Uterus (tissue), 2 donors: ENCODE measurements around the gene DOCK1.

Experiments used
- POLR2A ChIP-seq, 2 donors: fragments of 450-650 bp; IDR thresholded peaks; one replicate each; pipeline ENCODE4 v1.6.1; 2016; ENCODE audit warnings: antibody characterized with exemption in 2 of 2, mild to moderate bottlenecking in 1 of 2, moderate library complexity in 1 of 2
- TF ChIP-seq, protein P1 (sequence below), 4 experiments: fragments of 200-600 bp in 2 of 4; fragments of 450-650 bp in 2 of 4; sonication (generic) in 2 of 4; IDR thresholded peaks; one replicate each; pipeline ENCODE4 v1.5.1; 2016 to 2019; ENCODE audit warnings: antibody characterized with exemption in 4 of 4, mild to moderate bottlenecking in 2 of 4, moderate library complexity in 1 of 4

DNA sequence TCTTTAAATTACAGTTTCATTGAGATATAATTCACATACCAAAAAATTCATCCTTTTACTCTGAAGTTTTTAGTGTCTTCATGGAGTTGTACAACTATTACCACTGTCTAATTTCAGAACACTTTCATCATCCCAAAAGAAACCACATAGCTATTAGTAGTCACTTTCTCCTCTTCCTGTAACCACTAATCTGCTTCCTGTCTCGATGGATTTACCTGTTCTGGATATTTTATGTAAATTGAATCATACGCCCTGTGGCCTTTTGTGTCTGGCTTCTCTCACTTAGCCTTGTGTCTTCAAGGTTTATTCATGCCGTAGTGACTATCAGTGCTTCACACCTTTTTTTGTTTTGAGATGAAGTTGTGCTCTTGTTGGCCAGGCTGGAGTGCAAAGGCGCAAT is 135.5 kb downstream of the DOCK1 start:
- TF ChIP-seq POLR2A (IDR thresholded peaks at IDR 0.05), result no peak
- TF ChIP-seq, protein P1, sequence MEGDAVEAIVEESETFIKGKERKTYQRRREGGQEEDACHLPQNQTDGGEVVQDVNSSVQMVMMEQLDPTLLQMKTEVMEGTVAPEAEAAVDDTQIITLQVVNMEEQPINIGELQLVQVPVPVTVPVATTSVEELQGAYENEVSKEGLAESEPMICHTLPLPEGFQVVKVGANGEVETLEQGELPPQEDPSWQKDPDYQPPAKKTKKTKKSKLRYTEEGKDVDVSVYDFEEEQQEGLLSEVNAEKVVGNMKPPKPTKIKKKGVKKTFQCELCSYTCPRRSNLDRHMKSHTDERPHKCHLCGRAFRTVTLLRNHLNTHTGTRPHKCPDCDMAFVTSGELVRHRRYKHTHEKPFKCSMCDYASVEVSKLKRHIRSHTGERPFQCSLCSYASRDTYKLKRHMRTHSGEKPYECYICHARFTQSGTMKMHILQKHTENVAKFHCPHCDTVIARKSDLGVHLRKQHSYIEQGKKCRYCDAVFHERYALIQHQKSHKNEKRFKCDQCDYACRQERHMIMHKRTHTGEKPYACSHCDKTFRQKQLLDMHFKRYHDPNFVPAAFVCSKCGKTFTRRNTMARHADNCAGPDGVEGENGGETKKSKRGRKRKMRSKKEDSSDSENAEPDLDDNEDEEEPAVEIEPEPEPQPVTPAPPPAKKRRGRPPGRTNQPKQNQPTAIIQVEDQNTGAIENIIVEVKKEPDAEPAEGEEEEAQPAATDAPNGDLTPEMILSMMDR (IDR thresholded peaks at IDR 0.05), result no peak
